ENCODE measurements around the gene NOL12. TPM values are rescaled to one million over a fixed set of nuclear protein-coding genes. Genes with fewer than 3 reads are reported as not detected.
"Not testable (repeated sequence)": the region's sequence is repeated elsewhere in the genome, so short reads cannot be mapped to it uniquely, and the experiment has no call there.

The NOL12 gene
- polyA plus RNA-seq, 1 donor from 2014 or later = 90.0 TPM

DNA sequence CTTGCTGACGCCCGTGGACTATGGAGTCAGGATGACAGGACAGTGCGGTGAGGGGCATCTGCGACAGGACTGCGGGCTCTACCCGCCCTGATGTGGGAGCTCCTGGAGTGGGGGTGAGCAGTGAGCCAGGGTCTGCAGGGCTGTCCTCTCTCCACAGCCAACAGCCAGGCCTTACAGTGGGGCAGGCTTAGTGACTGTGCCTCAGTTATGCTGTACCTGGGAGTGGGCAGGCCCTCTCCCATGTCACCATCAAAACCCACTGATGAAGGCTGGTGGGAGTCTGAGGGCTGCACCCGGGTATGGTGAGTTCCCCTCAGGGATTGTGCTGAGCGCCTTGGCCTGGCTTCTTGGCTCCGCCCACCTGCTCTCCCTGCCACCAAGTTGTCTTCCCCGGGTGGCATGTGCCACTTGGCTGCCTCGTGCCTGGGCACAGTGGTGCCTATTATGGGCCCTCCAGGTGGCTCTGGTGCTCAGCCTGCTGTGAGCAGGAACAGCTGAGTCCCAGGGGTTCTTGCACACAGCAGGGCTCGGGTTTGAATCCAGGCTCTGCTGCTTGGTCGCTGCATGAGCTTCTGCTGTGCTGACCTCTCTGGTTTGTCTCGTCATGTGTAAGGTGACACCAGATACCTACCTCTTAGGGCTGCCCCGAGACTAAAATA, 6.6 kb downstream of the NOL12 start:
- Histone ChIP-seq H3K9ac (ENCODE audit: low read length) (no peak overlapping the region), H2AFZ (ENCODE audit: low read depth, low read length) (no peak overlapping the region), H3K27ac (ENCODE audit: low read length) (no peak overlapping the region), H3K9me3 (ENCODE audit: low read length) (no peaks in the 10 kb centered on the region), H3K4me3 (ENCODE audit: low read length) (no peak overlapping the region), H3K27me3 (ENCODE audit: insufficient read depth, low read depth, low read length) (no peaks in the 10 kb centered on the region), H3K9me2 (ENCODE audit: insufficient read depth, low read length) (no peaks in the 10 kb centered on the region), H3K4me2 (ENCODE audit: low read length) (no peak overlapping the region), H3K79me2 (replicated peaks; ENCODE audit: insufficient read depth, low read length) (peaks cover 7% of the 10 kb centered on the region), H3F3A (ENCODE audit: insufficient read depth, low read length, poor library complexity, severe bottlenecking) (no peaks in the 10 kb centered on the region), H4K20me1 (ENCODE audit: insufficient read depth) (no peaks in the 10 kb centered on the region), H3K36me3 (ENCODE audit: insufficient read depth, low read length) (peaks cover 5% of the 10 kb centered on the region)
- no peak for TF ChIP-seq REST (IDR thresholded peaks at IDR 0.05; ENCODE audit: borderline replicate concordance)
- no peak for TF ChIP-seq SMC3 (conservative IDR thresholded peaks at IDR 0.05; ENCODE audit: poor library complexity)
- no peak for TF ChIP-seq TAF1 (IDR thresholded peaks at IDR 0.05; ENCODE audit: low read depth)

DNA sequence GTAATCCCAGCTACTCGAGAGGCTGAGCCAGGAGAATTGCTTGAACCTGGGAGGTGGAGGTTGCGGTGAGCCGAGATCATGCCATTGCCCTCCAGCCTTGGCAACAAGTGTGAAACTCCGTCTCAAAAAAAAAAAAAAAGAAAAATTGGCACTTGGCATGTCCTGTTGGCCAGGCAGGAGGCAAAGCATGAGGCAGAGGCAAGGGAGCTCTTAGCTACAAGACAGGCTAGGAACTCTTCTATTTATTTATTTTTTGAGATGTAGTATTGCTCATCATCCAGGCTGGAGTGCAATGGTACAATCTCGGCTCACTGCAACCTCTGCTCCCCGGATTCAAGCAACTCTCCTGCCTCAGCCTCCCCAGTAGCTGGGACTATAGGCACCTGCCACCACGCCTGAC, 8.0 kb downstream of the NOL12 start:
- not testable (repeated sequence) for H3K4me3 ChIP-seq (ENCODE audit: low read length); H4K20me1 ChIP-seq (ENCODE audit: insufficient read depth); H3K9me3 ChIP-seq (ENCODE audit: low read length); H3K36me3 ChIP-seq (ENCODE audit: insufficient read depth, low read length); H3K27me3 ChIP-seq (ENCODE audit: insufficient read depth, low read depth, low read length); H3K4me2 ChIP-seq (ENCODE audit: low read length); H2AFZ ChIP-seq (ENCODE audit: low read depth, low read length); H3F3A ChIP-seq (ENCODE audit: insufficient read depth, low read length, poor library complexity, severe bottlenecking); H3K9ac ChIP-seq (ENCODE audit: low read length); H3K27ac ChIP-seq (ENCODE audit: low read length); H3K9me2 ChIP-seq (ENCODE audit: insufficient read depth, low read length)
- H3K79me2 ChIP-seq (replicated peaks; ENCODE audit: insufficient read depth, low read length) = peaks cover 12% of the 10 kb centered on the region

DNA sequence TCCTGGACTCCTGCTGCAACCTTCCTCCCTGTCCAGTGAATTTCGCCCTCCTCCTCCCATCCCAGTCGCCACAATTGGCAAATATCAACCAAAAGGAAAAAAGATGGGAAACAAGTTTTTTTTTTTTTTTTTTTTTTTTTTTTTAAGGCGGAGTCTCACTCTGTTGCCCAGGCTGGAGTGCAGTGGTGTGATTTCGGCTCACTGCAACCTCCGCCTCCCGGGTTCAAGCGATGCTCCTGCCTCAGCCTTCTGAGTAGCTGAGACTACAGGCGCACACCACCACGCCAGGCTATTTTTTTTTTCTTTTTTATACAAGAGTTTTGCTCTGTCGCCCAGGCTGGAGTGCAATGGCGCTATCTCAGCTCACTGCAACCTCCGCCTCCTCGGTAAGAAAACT, 10.1 kb downstream of the NOL12 start:
- Histone ChIP-seq H2AFZ (ENCODE audit: low read depth, low read length) (peak overlapping the region; percentile 40), H3K9ac (ENCODE audit: low read length) (peak overlapping the region; percentile 90), H3K4me3 (ENCODE audit: low read length) (peak overlapping the region; percentile 92), H3K4me2 (ENCODE audit: low read length) (peak overlapping the region; percentile 51), H3K27ac (ENCODE audit: low read length) (peak overlapping the region; percentile 89), H3K79me2 (replicated peaks; ENCODE audit: insufficient read depth, low read length) (peaks cover 12% of the 10 kb centered on the region)
- H4K20me1 ChIP-seq (ENCODE audit: insufficient read depth); H3F3A ChIP-seq (ENCODE audit: insufficient read depth, low read length, poor library complexity, severe bottlenecking); H3K9me2 ChIP-seq (ENCODE audit: insufficient read depth, low read length); H3K27me3 ChIP-seq (ENCODE audit: insufficient read depth, low read depth, low read length); H3K36me3 ChIP-seq (ENCODE audit: insufficient read depth, low read length); H3K9me3 ChIP-seq (ENCODE audit: low read length): not testable (repeated sequence)

DNA sequence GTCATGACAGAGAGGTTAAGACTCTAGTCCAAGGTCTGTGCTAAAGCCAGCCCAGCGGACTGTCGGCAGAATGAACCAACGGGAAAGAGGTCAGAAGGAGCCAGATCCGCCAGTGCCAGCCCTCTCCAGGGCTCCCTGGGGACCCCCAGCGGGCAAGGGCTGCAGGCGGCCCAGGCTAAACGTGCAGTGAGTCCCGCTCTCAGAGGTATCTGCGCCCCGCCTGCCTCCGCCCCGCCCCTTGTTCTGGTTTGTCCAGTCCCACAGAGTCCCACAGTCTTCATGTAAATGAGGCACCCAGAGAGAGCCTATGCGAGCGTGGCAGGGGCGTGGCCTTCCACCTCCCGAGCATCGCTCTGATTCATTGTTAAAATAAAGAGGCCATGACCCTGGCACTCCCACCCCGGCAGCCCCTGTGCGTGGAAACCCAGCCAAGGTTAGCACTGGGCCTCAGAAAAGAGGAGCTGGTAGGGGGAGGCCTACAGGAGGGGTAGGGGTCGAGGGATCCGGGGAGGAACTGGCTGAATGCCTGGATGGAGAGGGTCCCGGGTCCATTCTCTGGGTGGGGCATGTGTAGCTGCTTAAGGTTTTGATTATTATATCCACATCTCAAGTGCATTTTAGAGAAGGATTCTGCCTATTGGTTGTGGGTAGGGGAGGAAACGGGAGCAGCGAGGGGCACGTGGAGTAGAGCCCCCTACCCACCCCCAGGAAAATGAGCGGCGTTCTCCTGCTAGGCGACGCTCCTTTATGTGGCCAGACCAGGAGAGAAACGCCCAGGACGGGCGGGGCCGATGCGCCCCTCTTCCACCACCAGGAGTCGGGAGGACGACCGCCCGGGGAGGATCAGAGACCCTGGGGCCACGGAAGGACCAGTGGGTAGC, 10.8 kb downstream of the NOL12 start, which contains the start of gene TRIOBP:
Gene TRIOBP, plus strand, starts transcription at position 392 of the 881 bp plus-strand sequence. CDS start 4,318 bp downstream, outside the sequence.
- peak within 1 kb of the TSS; percentile 90 for H3K9ac ChIP-seq (ENCODE audit: low read length)
- peak; percentile 69 for TF ChIP-seq SMC3 (conservative IDR thresholded peaks at IDR 0.05; ENCODE audit: poor library complexity)
- TF ChIP-seq POLR2AphosphoS5 (IDR thresholded peaks at IDR 0.05) = peak; percentile 86
- peak; percentile 85 for TF ChIP-seq REST (IDR thresholded peaks at IDR 0.05; ENCODE audit: borderline replicate concordance)
- TF ChIP-seq MXI1 (conservative IDR thresholded peaks at IDR 0.05; ENCODE audit: poor library complexity, severe bottlenecking) = peak; percentile 64
- no peak for TF ChIP-seq EP300 (conservative IDR thresholded peaks at IDR 0.05; ENCODE audit: poor library complexity, severe bottlenecking)
- peak; percentile 80 for TF ChIP-seq CTCF (IDR thresholded peaks at IDR 0.05; ENCODE audit: poor library complexity, severe bottlenecking)

More for the DNA sequence above, 10.8 kb downstream of the NOL12 start, which contains the start of gene TRIOBP:
- H3F3A ChIP-seq (ENCODE audit: insufficient read depth, low read length, poor library complexity, severe bottlenecking) = no peaks in the 10 kb centered on the region
- H2AFZ ChIP-seq (ENCODE audit: low read depth, low read length) = peak within 1 kb of the TSS; percentile 92
- no peaks in the 10 kb centered on the region for H3K9me3 ChIP-seq (ENCODE audit: low read length)
- H3K79me2 ChIP-seq (replicated peaks; ENCODE audit: insufficient read depth, low read length) = peaks cover 12% of the 10 kb centered on the region
- no peaks in the 10 kb centered on the region for H4K20me1 ChIP-seq (ENCODE audit: insufficient read depth)
- H3K9me2 ChIP-seq (ENCODE audit: insufficient read depth, low read length) = no peaks in the 10 kb centered on the region
- no peaks in the 10 kb centered on the region for H3K27me3 ChIP-seq (ENCODE audit: insufficient read depth, low read depth, low read length)
- peak within 1 kb of the TSS; percentile 92 for H3K4me3 ChIP-seq (ENCODE audit: low read length)
- peaks cover 5% of the 10 kb centered on the region for H3K36me3 ChIP-seq (ENCODE audit: insufficient read depth, low read length)
- peak within 1 kb of the TSS; percentile 98 for H3K4me2 ChIP-seq (ENCODE audit: low read length)
- H3K27ac ChIP-seq (ENCODE audit: low read length) = peak within 1 kb of the TSS; percentile 89
